Stomach smooth muscle (tissue), 2 donors: ENCODE measurements around the gene GYS2.
"Not testable (repeated sequence)": the region's sequence is repeated elsewhere in the genome, so short reads cannot be mapped to it uniquely, and the experiment has no call there.

Experiments
- H3K27ac ChIP-seq: one replicate; pipeline ENCODE4 v1.7.0; 2013; ENCODE audit warnings: mild to moderate bottlenecking, low read length, inconsistent platforms
- H3K27me3 ChIP-seq, 2 donors: one replicate each; pipeline ENCODE4 v1.7.0; 2013; ENCODE audit warnings: low read length in 2 of 2; ENCODE audit not compliant: insufficient read depth in 2 of 2, control insufficient read depth in 1 of 2
- H3K36me3 ChIP-seq, 2 donors: one replicate each; pipeline ENCODE4 v1.7.0; 2013; ENCODE audit warnings: low read length in 2 of 2; ENCODE audit not compliant: control insufficient read depth in 2 of 2, insufficient read depth in 2 of 2
- H3K4me1 ChIP-seq: one replicate; pipeline ENCODE4 v1.7.0; 2013; ENCODE audit warnings: low read length; ENCODE audit not compliant: control insufficient read depth, insufficient read depth
- H3K4me3 ChIP-seq, 2 donors: one replicate each; pipeline ENCODE4 v1.7.0; 2013; ENCODE audit warnings: low read length in 2 of 2
- H3K9ac ChIP-seq, 2 donors: one replicate each; pipeline ENCODE4 v1.7.0; 2013; ENCODE audit warnings: low read length in 2 of 2, mild to moderate bottlenecking in 1 of 2
- H3K9me3 ChIP-seq, 2 donors: one replicate each; pipeline ENCODE4 v1.7.0; 2013; ENCODE audit warnings: low read length in 2 of 2; ENCODE audit not compliant: control insufficient read depth in 2 of 2
- donor health status: healthy.
- donor health status: Pancreatic carcinoma.

The GYS2 gene

DNA sequence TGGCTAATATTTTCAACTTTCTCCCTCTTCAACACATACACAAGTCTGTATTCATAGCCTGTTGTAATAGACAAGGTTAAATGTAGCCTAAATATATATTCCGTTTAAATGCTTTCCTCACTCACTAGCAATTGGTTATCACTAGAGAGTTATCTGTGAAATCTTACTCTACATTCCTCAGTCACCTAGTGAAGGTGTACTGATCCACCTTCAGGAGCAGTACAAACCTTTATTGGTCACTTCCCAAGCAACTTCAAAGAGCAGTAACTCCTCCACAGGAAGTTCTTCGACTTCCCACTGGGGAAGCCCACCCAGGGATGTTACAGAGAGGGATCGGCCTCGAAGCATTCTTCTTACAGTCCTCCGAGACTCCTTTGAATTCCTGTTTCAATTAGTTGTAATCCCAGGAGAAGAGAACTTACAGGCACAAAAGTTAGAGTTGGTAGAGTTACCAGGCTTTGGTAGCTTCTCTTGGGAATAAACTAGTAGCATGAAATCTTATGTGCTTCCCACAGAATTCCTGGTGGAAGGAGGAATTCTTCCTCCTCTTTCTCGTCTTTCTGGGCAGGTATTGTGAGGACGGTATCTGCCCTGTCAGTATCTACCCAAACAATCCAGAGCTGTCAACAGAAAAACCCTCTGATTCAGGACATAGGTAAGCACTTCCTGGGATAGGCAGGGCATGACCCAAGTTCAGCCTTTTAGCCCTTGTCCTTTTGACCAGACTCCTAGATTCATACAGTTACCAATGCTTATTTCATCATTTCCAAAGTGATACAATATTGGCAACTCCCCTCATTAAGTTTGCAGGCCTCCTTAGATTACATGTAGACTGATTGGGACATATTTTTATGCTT is at the start of gene GYS2:
GYS2 (minus strand) TSS at position 603 of the 857 bp plus-strand sequence; CDS start at position 348, 255 bp downstream.
- H3K4me1 ChIP-seq, result no peaks in the 10 kb centered on the region
- no peaks in the 10 kb centered on the region for H3K36me3 ChIP-seq

DNA sequence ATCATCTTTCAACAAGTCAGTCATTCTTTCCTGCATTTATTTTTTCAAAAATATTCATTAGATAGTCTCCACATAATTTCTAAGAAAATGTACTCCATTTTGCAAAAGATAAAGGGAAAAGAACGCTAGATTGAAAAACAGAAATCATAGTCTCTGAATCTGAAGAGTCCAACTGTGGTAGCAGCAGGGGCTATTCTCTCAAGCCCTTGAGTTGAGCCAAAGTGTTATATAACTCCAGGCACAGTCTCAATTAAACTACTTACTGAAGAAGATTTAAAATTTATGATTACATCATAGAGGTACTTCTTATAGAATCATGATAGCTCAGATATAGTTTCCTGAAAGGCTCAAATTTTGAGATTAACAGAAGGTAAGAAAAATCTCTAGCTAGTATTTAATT is 47.2 kb upstream of the GYS2 start:
- Histone ChIP-seq H3K36me3 (peaks cover 38 to 43% of the 10 kb centered on the region in 2 donors), H3K27me3 (no peaks in the 10 kb centered on the region), H3K4me1 (no peaks in the 10 kb centered on the region), H3K9me3 (no peaks in the 10 kb centered on the region), H3K4me3 (no peak overlapping the region), H3K9ac (no peak overlapping the region), H3K27ac (no peak overlapping the region)

More for the DNA sequence above, at the start of gene GYS2:
- H3K9me3 ChIP-seq, result no peaks in the 10 kb centered on the region
- no peak within 1 kb of the TSS for H3K4me3 ChIP-seq
- no peak within 1 kb of the TSS for H3K9ac ChIP-seq
- H3K27me3 ChIP-seq, result no peaks in the 10 kb centered on the region
- no peak within 1 kb of the TSS for H3K27ac ChIP-seq

DNA sequence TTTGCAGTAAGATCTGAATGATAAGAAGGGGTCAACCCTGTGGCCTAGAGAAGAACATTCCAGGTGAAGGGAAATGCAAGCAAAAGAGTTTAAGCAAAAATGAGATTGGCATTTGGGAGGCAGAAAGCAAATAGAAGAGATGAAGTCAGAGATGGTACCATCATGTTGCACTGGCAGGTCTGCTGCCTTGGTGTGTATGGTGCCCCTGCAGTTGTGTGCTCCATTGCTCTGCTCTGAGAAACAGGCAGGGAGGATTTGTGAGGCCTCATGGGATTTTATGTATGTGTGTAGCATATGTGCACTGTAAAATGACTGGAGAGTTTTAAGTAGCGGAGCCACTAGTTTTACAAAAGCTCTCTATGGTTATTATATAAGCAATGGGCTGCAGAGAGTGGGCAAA is 46.4 kb upstream of the GYS2 start:
- Histone ChIP-seq H3K4me1 (no peaks in the 10 kb centered on the region), H3K9ac (no peak overlapping the region), H3K27ac (no peak overlapping the region), H3K9me3 (no peaks in the 10 kb centered on the region), H3K4me3 (no peak overlapping the region), H3K36me3 (peaks cover 41 to 49% of the 10 kb centered on the region in 2 donors), H3K27me3 (no peaks in the 10 kb centered on the region)

DNA sequence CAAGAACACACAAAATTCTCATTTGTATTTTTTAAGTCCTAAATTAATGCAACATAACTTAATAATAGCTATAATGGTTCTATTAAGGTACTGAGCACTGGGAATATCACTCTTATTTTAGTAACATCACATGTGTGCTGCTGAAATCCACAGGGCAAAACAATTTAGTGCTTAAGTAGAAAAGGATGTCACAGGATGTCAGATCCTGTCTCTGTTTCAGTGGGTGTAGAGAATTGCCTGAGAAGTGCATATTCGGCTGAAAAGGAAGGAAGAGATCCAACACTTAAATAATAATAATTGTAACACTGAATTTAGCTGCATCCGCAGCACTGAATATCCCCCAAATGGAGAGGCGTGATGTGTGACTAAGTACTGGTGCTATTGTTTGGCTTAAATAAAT is 44.4 kb upstream of the GYS2 start:
- no peaks in the 10 kb centered on the region for H3K27me3 ChIP-seq
- no peak overlapping the region for H3K4me3 ChIP-seq
- peaks cover 40 to 57% of the 10 kb centered on the region in 2 donors for H3K36me3 ChIP-seq
- no peak overlapping the region for H3K9ac ChIP-seq
- no peaks in the 10 kb centered on the region for H3K9me3 ChIP-seq
- H3K27ac ChIP-seq, result no peak overlapping the region
- H3K4me1 ChIP-seq, result no peaks in the 10 kb centered on the region

DNA sequence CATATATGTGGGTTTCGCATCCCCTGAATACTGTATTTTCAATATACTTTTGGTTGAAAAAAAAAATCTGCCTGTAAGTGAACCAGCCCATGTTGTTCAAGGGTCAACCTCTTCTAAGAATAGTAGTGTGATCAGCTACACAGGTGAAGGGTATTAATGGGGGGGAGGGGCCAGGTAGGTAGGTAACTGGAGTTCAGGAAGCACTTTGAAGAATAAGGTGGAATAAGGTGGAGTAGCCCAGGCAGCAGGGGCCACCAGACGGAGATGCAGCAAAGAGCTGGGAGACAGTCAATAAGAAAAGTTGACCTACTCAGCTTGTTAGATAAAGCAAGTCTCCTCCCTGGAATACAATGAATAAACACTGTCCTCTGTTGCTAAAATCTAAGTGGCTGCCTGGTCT is 43.7 kb upstream of the GYS2 start:
- Histone ChIP-seq H3K27ac (no peak overlapping the region), H3K36me3 (peaks cover 37 to 59% of the 10 kb centered on the region in 2 donors), H3K4me3 (no peak overlapping the region)

GRCh38 chr12:21647179-21647578 is 42.5 kb upstream of the GYS2 start:
- Histone ChIP-seq H3K9me3 (no peaks in the 10 kb centered on the region), H3K27ac (no peak overlapping the region), H3K9ac (no peak overlapping the region), H3K27me3 (no peaks in the 10 kb centered on the region), H3K4me3 (no peak overlapping the region), H3K36me3 (peaks cover 38 to 59% of the 10 kb centered on the region in 2 donors), H3K4me1 (no peaks in the 10 kb centered on the region)

More for the DNA sequence above, 43.7 kb upstream of the GYS2 start:
- Histone ChIP-seq H3K4me1 (no peaks in the 10 kb centered on the region), H3K9ac (no peak overlapping the region), H3K27me3 (no peaks in the 10 kb centered on the region), H3K9me3 (no peaks in the 10 kb centered on the region)

- not testable (repeated sequence) for H3K4me1 ChIP-seq, H3K4me3 ChIP-seq, H3K27me3 ChIP-seq, H3K9me3 ChIP-seq, H3K9ac ChIP-seq, H3K27ac ChIP-seq
- H3K36me3 ChIP-seq, result peaks cover 41 to 58% of the 10 kb centered on the region in 2 donors
Observed at GRCh38 chr12:21645041-21645500, 40.4 kb upstream of the GYS2 start.

- H3K27ac ChIP-seq, result no peak overlapping the region
- H3K9ac ChIP-seq, result no peak overlapping the region
- no peaks in the 10 kb centered on the region for H3K4me1 ChIP-seq
- H3K4me3 ChIP-seq, result no peak overlapping the region
- no peaks in the 10 kb centered on the region for H3K27me3 ChIP-seq
- H3K36me3 ChIP-seq, result peaks cover 41 to 57% of the 10 kb centered on the region in 2 donors
- H3K9me3 ChIP-seq, result no peaks in the 10 kb centered on the region
Observed at GRCh38 chr12:21644516-21644915, 39.9 kb upstream of the GYS2 start.

DNA sequence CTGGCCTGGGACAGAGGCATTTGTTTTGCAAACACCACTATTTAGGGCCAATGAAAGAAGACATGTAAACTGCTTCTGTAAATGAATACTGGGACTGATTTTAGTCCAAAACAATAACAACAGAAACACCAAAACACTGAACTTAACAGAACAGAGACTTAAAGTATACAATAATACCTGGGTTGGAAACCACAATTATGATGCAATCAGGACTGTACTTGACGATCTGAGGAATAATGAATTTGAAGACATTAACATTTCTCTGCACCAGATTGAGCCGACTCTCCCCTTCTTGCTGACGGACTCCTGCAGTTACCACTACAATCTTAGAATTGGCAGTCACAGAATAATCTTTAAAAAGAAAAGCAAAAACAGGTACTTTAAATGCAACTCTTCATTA is 39.1 kb upstream of the GYS2 start:
- H3K36me3 ChIP-seq, result peaks cover 37 to 57% of the 10 kb centered on the region in 2 donors
- no peaks in the 10 kb centered on the region for H3K4me1 ChIP-seq
- H3K27ac ChIP-seq, result no peak overlapping the region
- no peaks in the 10 kb centered on the region for H3K9me3 ChIP-seq
- H3K4me3 ChIP-seq, result no peak overlapping the region
- H3K9ac ChIP-seq, result no peak overlapping the region
- H3K27me3 ChIP-seq, result no peaks in the 10 kb centered on the region

GRCh38 chr12:21642707-21643389 is 38.2 kb upstream of the GYS2 start:
- Histone ChIP-seq H3K9ac (no peak overlapping the region), H3K36me3 (peaks cover 33 to 52% of the 10 kb centered on the region in 2 donors), H3K27ac (no peak overlapping the region), H3K4me3 (no peak overlapping the region), H3K4me1 (no peaks in the 10 kb centered on the region), H3K27me3 (no peaks in the 10 kb centered on the region), H3K9me3 (no peaks in the 10 kb centered on the region)
